GM11168 (cell line): ENCODE data around the gene IGF2.

ENCODE experiments used
- in situ Hi-C: fragments of 300-500 bp; cut with MboI; formaldehyde crosslinking; loops from one replicate; pipeline ENCODE4 v1.12.0; 2022; ENCODE audit warnings: low sequenced_read_pairs; ENCODE audit not compliant: unreplicated experiment

The IGF2 gene

GRCh38 chr11:2138431-2139122 lies 612 bp downstream of the IGF2 start:
- in situ Hi-C loops = no loop called here

- in situ Hi-C loops = no loop called here
Measured at GRCh38 chr11:2138068-2138430, 1.1 kb downstream of the IGF2 start.

- in situ Hi-C loops = no loop called here
Measured at GRCh38 chr11:2137202-2138067, 1.8 kb downstream of the IGF2 start.

GRCh38 chr11:2136952-2137201 lies 2.3 kb downstream of the IGF2 start:
- in situ Hi-C loops = no loop called here

- in situ Hi-C loops = no loop called here
Measured at GRCh38 chr11:2136209-2136951, 2.8 kb downstream of the IGF2 start.

GRCh38 chr11:2135648-2136201 lies 3.5 kb downstream of the IGF2 start:
- in situ Hi-C loops = no loop called here

- in situ Hi-C loops = no loop called here
Measured at GRCh38 chr11:2135018-2135569, 4.1 kb downstream of the IGF2 start.

GRCh38 chr11:2134022-2135010 lies 4.9 kb downstream of the IGF2 start:
- in situ Hi-C loops = no loop called here

- in situ Hi-C loops = no loop called here
Measured at GRCh38 chr11:2133241-2134021, 5.8 kb downstream of the IGF2 start.

- in situ Hi-C loops = no loop called here
Measured at GRCh38 chr11:2132874-2133240, 6.3 kb downstream of the IGF2 start.

- in situ Hi-C loops = no loop called here
Measured at GRCh38 chr11:2132246-2132645, 6.9 kb downstream of the IGF2 start.

GRCh38 chr11:2131371-2132236 lies 7.6 kb downstream of the IGF2 start:
- in situ Hi-C loops = no loop called here

GRCh38 chr11:2130881-2131352 lies 8.3 kb downstream of the IGF2 start:
- in situ Hi-C loops = no loop called here

GRCh38 chr11:2129699-2130366 lies 9.4 kb downstream of the IGF2 start:
- in situ Hi-C loops = no loop called here

- in situ Hi-C loops = no loop called here
Measured at GRCh38 chr11:2129308-2129698, 9.9 kb downstream of the IGF2 start.

GRCh38 chr11:2128511-2129307 lies 10.5 kb downstream of the IGF2 start:
- in situ Hi-C loops = no loop called here

GRCh38 chr11:2128130-2128510 lies 11.1 kb downstream of the IGF2 start:
- in situ Hi-C loops = no loop called here
